ENCODE data around the gene CCT6A.
A peak's percentile ranks its signal among the peaks of the same experiment; 100 is the strongest.
"Not testable (repeated sequence)": the region's sequence is repeated elsewhere in the genome, so short reads cannot be mapped to it uniquely, and the experiment has no call there.

The CCT6A gene

GRCh38 chr7:56105508-56105907, 53.9 kb downstream of the CCT6A start:
- DNase-seq: peak in 3 of 5 experiments; percentile 8 to 86 (median 20)

DNA sequence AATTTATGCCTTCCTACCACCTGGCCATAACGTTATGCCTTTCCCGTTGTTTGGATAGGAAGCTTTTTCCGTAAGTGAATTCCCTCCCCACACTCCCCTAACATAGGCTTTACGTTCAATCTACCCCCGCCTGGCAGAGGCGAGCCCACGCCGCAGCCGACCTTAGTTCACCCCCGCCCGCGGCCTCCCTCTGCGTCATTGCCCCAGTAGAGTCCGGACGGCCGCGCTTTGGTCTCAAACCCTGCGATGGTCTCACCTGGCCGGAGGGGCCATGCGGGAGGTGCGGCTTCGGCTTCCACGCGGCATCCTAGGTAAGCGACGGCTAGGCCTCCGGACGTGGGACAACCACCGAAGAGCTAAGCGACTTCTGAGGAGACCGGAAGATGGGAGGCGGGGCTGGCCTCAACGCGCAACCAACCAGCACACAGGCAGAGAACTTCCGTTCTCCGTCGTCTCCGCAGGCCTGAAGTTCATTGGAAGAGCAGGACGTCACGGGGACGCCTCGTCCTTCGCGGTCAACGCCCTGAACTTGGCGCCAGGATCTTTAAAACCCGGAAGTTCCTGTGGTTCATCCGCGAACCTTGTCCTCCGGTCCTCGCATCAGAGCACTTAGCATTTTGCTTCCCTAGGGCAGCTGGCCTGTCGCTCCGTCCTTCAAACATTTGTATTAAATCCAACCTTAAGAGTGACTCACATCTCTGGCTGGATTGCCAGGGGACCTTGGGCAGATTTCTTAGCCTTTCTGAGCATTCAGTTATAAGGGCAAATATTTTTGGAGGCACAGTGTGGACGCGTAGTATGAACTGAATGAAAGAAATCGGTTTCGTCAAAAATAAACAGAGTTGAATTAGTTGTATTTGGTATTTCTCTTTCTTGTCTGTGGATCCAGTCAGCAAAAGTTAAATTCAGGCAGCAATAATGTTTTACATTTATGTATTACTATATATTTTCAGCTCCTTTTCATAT, 54.8 kb downstream of the CCT6A start, which contains the start of gene CHCHD2:
TSS of gene CHCHD2 (minus strand) at position 369 of the 966 bp plus-strand sequence. CDS start at position 306, 63 bp downstream.
- peak; percentile 75 to 100 (median 90) for DNase-seq

DNA sequence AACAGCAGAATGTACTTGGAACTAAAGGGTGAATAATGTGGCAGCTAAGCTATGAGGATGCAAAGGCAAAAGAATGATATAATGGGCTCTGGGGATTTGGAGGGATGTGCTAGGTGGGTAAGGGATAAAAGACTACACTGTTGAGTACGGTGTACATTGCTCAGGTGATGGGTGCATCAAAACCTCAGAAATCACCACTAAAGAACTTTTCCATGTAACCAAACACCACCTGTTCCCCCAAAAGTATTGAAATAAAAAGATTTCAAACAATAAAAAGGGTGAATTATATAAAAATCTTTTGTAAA, 56.3 kb downstream of the CCT6A start:
- no peak for DNase-seq

- DNase-seq: peak in 1 of 5 experiments; percentile 20
Observed at GRCh38 chr7:56110611-56111010, 59.0 kb downstream of the CCT6A start.

DNA sequence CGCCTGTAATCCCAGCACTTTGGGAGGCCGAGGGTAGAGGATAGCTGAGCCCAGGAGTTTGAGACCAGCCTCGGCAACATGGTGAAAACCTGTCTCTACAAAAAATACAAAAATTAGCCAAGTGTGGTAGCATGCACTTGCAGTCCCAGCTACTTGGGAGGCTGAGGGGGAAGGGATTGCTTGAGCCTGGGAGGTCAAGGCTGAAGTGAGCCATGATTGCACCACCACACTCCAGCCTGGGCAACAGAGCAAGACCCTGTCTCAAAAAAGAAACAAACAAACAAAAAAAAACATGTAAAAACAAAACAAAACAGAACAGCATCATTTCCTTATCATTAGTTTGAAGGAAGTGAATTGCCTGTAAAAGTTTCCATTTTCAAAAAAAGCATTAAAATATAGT, 60.7 kb downstream of the CCT6A start:
- not testable (repeated sequence) for DNase-seq

All from T-helper 2 cell (primary cell).